Immature natural killer cell (primary cell): ENCODE results near the gene MC1R. TPM values are rescaled to one million over a fixed set of nuclear protein-coding genes. Genes with fewer than 3 reads are reported as not detected.

Experiments used
- DNase-seq, 3 donors: peaks; one replicate each; pipeline ENCODE4 v3.0.0; 2022; ENCODE audit warnings: mixed read lengths in 1 of 3
- H3K27ac Mint-ChIP-seq, 6 donors: one replicate each; pipeline ENCODE4 v1.8.0; 2020; ENCODE audit warnings: mixed read lengths in 6 of 6, mild to moderate bottlenecking in 5 of 6, inconsistent platforms in 4 of 6, moderate library complexity in 3 of 6
- H3K27me3 Mint-ChIP-seq, 3 donors: one replicate each; pipeline ENCODE4 v1.8.0; 2020 to 2021; ENCODE audit warnings: low read depth in 3 of 3, mild to moderate bottlenecking in 3 of 3, mixed read lengths in 3 of 3, moderate library complexity in 3 of 3, inconsistent platforms in 1 of 3
- H3K36me3 Mint-ChIP-seq, 3 donors: one replicate each; pipeline ENCODE4 v1.8.0; 2020; ENCODE audit warnings: mixed read lengths in 3 of 3, inconsistent platforms in 2 of 3, mild to moderate bottlenecking in 2 of 3
- H3K4me1 Mint-ChIP-seq, 2 donors: one replicate each; pipeline ENCODE4 v1.8.0; 2020; ENCODE audit warnings: inconsistent platforms in 2 of 2, mild to moderate bottlenecking in 2 of 2, mixed read lengths in 2 of 2, moderate library complexity in 1 of 2
- H3K4me3 Mint-ChIP-seq, 5 donors: one replicate each; pipeline ENCODE4 v1.8.0; 2020; ENCODE audit warnings: mild to moderate bottlenecking in 5 of 5, mixed read lengths in 5 of 5, inconsistent platforms in 3 of 5, moderate library complexity in 3 of 5
- H3K9me3 Mint-ChIP-seq, 6 donors: one replicate each; pipeline ENCODE4 v1.8.0; 2020; ENCODE audit warnings: mild to moderate bottlenecking in 6 of 6, mixed read lengths in 6 of 6, inconsistent platforms in 4 of 6, moderate library complexity in 3 of 6
- polyA plus RNA-seq, 3 donors: library from polyadenylated mRNA; unstranded; fragments of 300-500 nt; fragmentation: Illumina TruSeq; gene quantifications; one replicate each; pipeline ENCODE4 v1.2.3, GENCODE V29; 2021

Gene MC1R
- polyA plus RNA-seq, 3 donors from 2014 or later = 0.34 to 1.1 TPM; not detected in 1

- DNase-seq = no peak
These were observed 26.1 kb downstream of the MC1R start for GRCh38 chr16:89944773-89945172.

GRCh38 chr16:89945654-89946053 is 27.0 kb downstream of the MC1R start:
- H3K27ac Mint-ChIP-seq = no peak overlapping the region
- peaks cover 9 to 14% (median 12%) of the 10 kb centered on the region in 3 donors for H3K27me3 Mint-ChIP-seq
- peaks cover 14% of the 10 kb centered on the region in 2 donors for H3K4me1 Mint-ChIP-seq
- no peak overlapping the region for H3K4me3 Mint-ChIP-seq
- H3K36me3 Mint-ChIP-seq = no peaks in the 10 kb centered on the region
- H3K9me3 Mint-ChIP-seq = peaks cover 0 to 8% (median 0%) of the 10 kb centered on the region in 6 donors
- no peak for DNase-seq

More at GRCh38 chr16:89944773-89945172, 26.1 kb downstream of the MC1R start:
- Mint-ChIP-seq H3K9me3 (peaks cover 0 to 8% (median 0%) of the 10 kb centered on the region in 6 donors), H3K36me3 (no peaks in the 10 kb centered on the region), H3K27me3 (peaks cover 9 to 14% (median 12%) of the 10 kb centered on the region in 3 donors), H3K4me1 (peaks cover 8 to 11% of the 10 kb centered on the region in 2 donors), H3K27ac (no peak overlapping the region), H3K4me3 (peak overlapping the region in 1 of 5 donors; percentile 24)

GRCh38 chr16:89946515-89946914 is 27.9 kb downstream of the MC1R start:
- H3K9me3 Mint-ChIP-seq = peaks cover 0 to 8% (median 0%) of the 10 kb centered on the region in 6 donors
- H3K4me3 Mint-ChIP-seq = peak overlapping the region in 1 of 5 donors; percentile 13
- H3K4me1 Mint-ChIP-seq = peaks cover 14% of the 10 kb centered on the region in 2 donors
- DNase-seq = no peak
- peaks cover 9 to 14% (median 12%) of the 10 kb centered on the region in 3 donors for H3K27me3 Mint-ChIP-seq
- no peaks in the 10 kb centered on the region for H3K36me3 Mint-ChIP-seq
- H3K27ac Mint-ChIP-seq = no peak overlapping the region

- peaks cover 14% of the 10 kb centered on the region in 2 donors for H3K4me1 Mint-ChIP-seq
- no peak for DNase-seq
- H3K27me3 Mint-ChIP-seq = peaks cover 5 to 13% (median 10%) of the 10 kb centered on the region in 3 donors
- H3K9me3 Mint-ChIP-seq = peaks cover 0 to 8% (median 0%) of the 10 kb centered on the region in 6 donors
- H3K27ac Mint-ChIP-seq = peak overlapping the region in 1 of 6 donors; percentile 67
- no peaks in the 10 kb centered on the region for H3K36me3 Mint-ChIP-seq
- peak overlapping the region; percentile 79 to 91 (median 82) for H3K4me3 Mint-ChIP-seq
These were observed 30.6 kb downstream of the MC1R start for GRCh38 chr16:89949121-89949742.

GRCh38 chr16:89949756-89950155 is 31.1 kb downstream of the MC1R start:
- peak overlapping the region in 2 of 6 donors; percentile 45 to 67 for H3K27ac Mint-ChIP-seq
- H3K9me3 Mint-ChIP-seq = peaks cover 0 to 7% (median 0%) of the 10 kb centered on the region in 6 donors
- H3K4me1 Mint-ChIP-seq = peaks cover 14% of the 10 kb centered on the region in 2 donors
- no peak for DNase-seq
- H3K27me3 Mint-ChIP-seq = peaks cover 5 to 13% (median 10%) of the 10 kb centered on the region in 3 donors
- H3K4me3 Mint-ChIP-seq = peak overlapping the region; percentile 79 to 91 (median 82)
- no peaks in the 10 kb centered on the region for H3K36me3 Mint-ChIP-seq

- peak overlapping the region in 2 of 5 donors; percentile 57 to 59 for H3K4me3 Mint-ChIP-seq
- H3K4me1 Mint-ChIP-seq = peaks cover 14% of the 10 kb centered on the region in 2 donors
- H3K9me3 Mint-ChIP-seq = peaks cover 0 to 2% (median 0%) of the 10 kb centered on the region in 6 donors
- H3K27me3 Mint-ChIP-seq = peaks cover 3 to 5% (median 5%) of the 10 kb centered on the region in 3 donors
- no peak for DNase-seq
- H3K36me3 Mint-ChIP-seq = peaks cover 3% of the 10 kb centered on the region in 3 donors
- no peak overlapping the region for H3K27ac Mint-ChIP-seq
These were observed 32.8 kb downstream of the MC1R start for GRCh38 chr16:89951509-89951908.

- peaks cover 0 to 2% (median 0%) of the 10 kb centered on the region in 6 donors for H3K9me3 Mint-ChIP-seq
- H3K4me3 Mint-ChIP-seq = no peak overlapping the region
- DNase-seq = no peak
- H3K27ac Mint-ChIP-seq = no peak overlapping the region
- H3K27me3 Mint-ChIP-seq = peaks cover 3 to 5% (median 5%) of the 10 kb centered on the region in 3 donors
- peaks cover 3% of the 10 kb centered on the region in 3 donors for H3K36me3 Mint-ChIP-seq
- H3K4me1 Mint-ChIP-seq = peaks cover 14% of the 10 kb centered on the region in 2 donors
These were observed 33.4 kb downstream of the MC1R start for GRCh38 chr16:89952049-89952448.

GRCh38 chr16:89952551-89952950 is 33.9 kb downstream of the MC1R start:
- H3K27ac Mint-ChIP-seq = no peak overlapping the region
- no peak for DNase-seq
- peaks cover 12% of the 10 kb centered on the region in 2 donors for H3K4me1 Mint-ChIP-seq
- no peak overlapping the region for H3K4me3 Mint-ChIP-seq
- peaks cover 3% of the 10 kb centered on the region in 3 donors for H3K36me3 Mint-ChIP-seq
- peaks cover 0 to 2% (median 0%) of the 10 kb centered on the region in 6 donors for H3K9me3 Mint-ChIP-seq
- H3K27me3 Mint-ChIP-seq = peaks cover under 1 to 5% (median 3%) of the 10 kb centered on the region in 3 donors

- peaks cover 0 to 2% (median 0%) of the 10 kb centered on the region in 3 donors for H3K27me3 Mint-ChIP-seq
- H3K36me3 Mint-ChIP-seq = peaks cover 5 to 14% (median 10%) of the 10 kb centered on the region in 3 donors
- H3K4me1 Mint-ChIP-seq = peaks cover 9 to 10% of the 10 kb centered on the region in 2 donors
- H3K9me3 Mint-ChIP-seq = peaks cover 0 to 2% (median 0%) of the 10 kb centered on the region in 6 donors
- H3K27ac Mint-ChIP-seq = no peak overlapping the region
- no peak overlapping the region for H3K4me3 Mint-ChIP-seq
- no peak for DNase-seq
These were observed 35.2 kb downstream of the MC1R start for GRCh38 chr16:89953671-89954406.

- H3K9me3 Mint-ChIP-seq = peaks cover 0 to 2% (median 0%) of the 10 kb centered on the region in 6 donors
- peaks cover 9 to 10% of the 10 kb centered on the region in 2 donors for H3K4me1 Mint-ChIP-seq
- H3K36me3 Mint-ChIP-seq = peaks cover 11 to 18% (median 11%) of the 10 kb centered on the region in 3 donors
- H3K27me3 Mint-ChIP-seq = peaks cover 0 to 2% (median 0%) of the 10 kb centered on the region in 3 donors
- H3K27ac Mint-ChIP-seq = peak overlapping the region in 1 of 6 donors; percentile 54
- H3K4me3 Mint-ChIP-seq = no peak overlapping the region
- no peak for DNase-seq
These were observed 35.8 kb downstream of the MC1R start for GRCh38 chr16:89954462-89954861.

GRCh38 chr16:89955001-89955685 is 36.5 kb downstream of the MC1R start:
- H3K27me3 Mint-ChIP-seq = peaks cover 0 to 2% (median under 1%) of the 10 kb centered on the region in 3 donors
- no peaks in the 10 kb centered on the region for H3K9me3 Mint-ChIP-seq
- no peak overlapping the region for H3K27ac Mint-ChIP-seq
- peaks cover 11 to 23% (median 11%) of the 10 kb centered on the region in 3 donors for H3K36me3 Mint-ChIP-seq
- peaks cover 2 to 5% of the 10 kb centered on the region in 2 donors for H3K4me1 Mint-ChIP-seq
- no peak overlapping the region for H3K4me3 Mint-ChIP-seq
- DNase-seq = no peak

- peaks cover 0 to 4% of the 10 kb centered on the region in 2 donors for H3K4me1 Mint-ChIP-seq
- peaks cover 11 to 25% (median 11%) of the 10 kb centered on the region in 3 donors for H3K36me3 Mint-ChIP-seq
- H3K4me3 Mint-ChIP-seq = no peak overlapping the region
- H3K27me3 Mint-ChIP-seq = peaks cover 0 to 3% (median 2%) of the 10 kb centered on the region in 3 donors
- H3K27ac Mint-ChIP-seq = no peak overlapping the region
- no peaks in the 10 kb centered on the region for H3K9me3 Mint-ChIP-seq
- no peak for DNase-seq
These were observed 38.0 kb downstream of the MC1R start for GRCh38 chr16:89956505-89957215.
